GM21515 (cell line): ENCODE data around the gene ARHGEF33.

ENCODE experiments used
- ATAC-seq: cut with Tn5 transposase; IDR thresholded peaks from one replicate; pipeline ENCODE4 v1.9.1; 2021; ENCODE audit not compliant: unreplicated experiment

Gene ARHGEF33

GRCh38 chr2:39007875-39008504, 118.3 kb downstream of the ARHGEF33 start:
- ATAC-seq: no peak

- ATAC-seq: no peak
Measured at GRCh38 chr2:39008665-39009064, 119.0 kb downstream of the ARHGEF33 start.

- no peak for ATAC-seq
Measured at GRCh38 chr2:39013871-39014270, 124.2 kb downstream of the ARHGEF33 start.

- no peak for ATAC-seq
Measured at GRCh38 chr2:39015424-39015823, 125.7 kb downstream of the ARHGEF33 start.

- ATAC-seq: no peak
Measured at GRCh38 chr2:39017334-39017733, 127.7 kb downstream of the ARHGEF33 start.

GRCh38 chr2:39018638-39019037, 129.0 kb downstream of the ARHGEF33 start:
- no peak for ATAC-seq

- ATAC-seq: no peak
Measured at GRCh38 chr2:39020383-39020782, 130.7 kb downstream of the ARHGEF33 start.

GRCh38 chr2:39022642-39023235, 133.1 kb downstream of the ARHGEF33 start:
- no peak for ATAC-seq

GRCh38 chr2:39023649-39024048, 134.0 kb downstream of the ARHGEF33 start:
- no peak for ATAC-seq

DNA sequence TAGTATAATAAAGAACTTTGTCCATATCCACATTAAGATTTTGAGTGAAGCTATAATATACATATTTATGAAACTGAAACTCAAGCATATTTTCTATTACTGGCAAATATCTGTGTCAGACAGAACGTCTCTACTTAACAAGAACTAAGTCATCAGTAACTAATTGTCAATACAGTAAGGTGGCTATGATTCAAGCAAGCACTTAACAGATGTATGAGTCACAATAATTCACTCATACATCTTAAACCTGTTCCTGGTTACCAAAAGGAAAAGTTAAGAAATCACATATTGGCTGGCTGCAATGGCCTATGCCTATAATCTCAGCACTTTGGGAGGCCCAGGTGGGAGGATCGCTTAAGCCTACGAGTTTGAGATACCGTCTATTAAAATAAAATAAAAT, 135.2 kb downstream of the ARHGEF33 start:
- no peak for ATAC-seq
